PC-3 (cell line): Measurements from ENCODE around the gene MYOF. TPM values are rescaled to one million over a fixed set of nuclear protein-coding genes. Genes with fewer than 3 reads are reported as not detected.

Source experiments
- ATAC-seq: fragments of 200-7000 bp; cut with Tn5 transposase; 2 replicates; pipeline ENCODE4 v1.9.1; 2020; ENCODE audit warnings: mild to moderate bottlenecking, moderate library complexity
- BruUV-seq: library from RNA; stranded (reverse); fragments of 400-500 nt; replicated peaks from 2 replicates; lab custom pipeline; 2021; lab: Mats Ljungman, UMichigan
- CTCF ChIA-PET: fragments of 300-600 bp; sonication (Branson Sonifier 250); formaldehyde crosslinking; loops from one replicate; lab custom pipeline; 2022; ENCODE audit warnings: antibody characterized with exemption; lab: Charles Lee
- POLR2A ChIA-PET: fragments of 300-600 bp; sonication (Branson Sonifier 250); formaldehyde crosslinking; loops from one replicate; lab custom pipeline; 2022; ENCODE audit warnings: antibody characterized with exemption; ENCODE audit not compliant: unreplicated experiment; lab: Charles Lee
- DNase-seq: peaks from one replicate; pipeline ENCODE4 v3.0.0-alpha.2; 2015
- H2AFZ ChIP-seq: fragments of 300-600 bp; sonication (generic); 2 replicates; pipeline ENCODE4 v1.6.0; 2016; ENCODE audit warnings: antibody characterized with exemption, low read length
- H3F3A ChIP-seq: fragments of 300-600 bp; sonication (generic); one replicate; pipeline ENCODE4 v1.6.0; 2017; ENCODE audit warnings: antibody characterized with exemption, low read length, control low read depth, mild to moderate bottlenecking; ENCODE audit not compliant: unreplicated experiment
- H3K27ac ChIP-seq: fragments of 300-600 bp; sonication (generic); 2 replicates; pipeline ENCODE4 v1.5.1; 2016; ENCODE audit warnings: mild to moderate bottlenecking, low read length
- H3K27me3 ChIP-seq: fragments of 300-600 bp; sonication (generic); 2 replicates; pipeline ENCODE4 v1.6.1; 2016; ENCODE audit warnings: low read length, mixed read lengths
- H3K36me3 ChIP-seq: fragments of 300-600 bp; sonication (generic); 2 replicates; pipeline ENCODE4 v1.6.1; 2016; ENCODE audit warnings: low read depth, mixed run types, low read length, mixed read lengths
- H3K4me1 ChIP-seq: fragments of 300-600 bp; sonication (generic); 2 replicates; pipeline ENCODE4 v1.5.1; 2016; ENCODE audit warnings: low read length; ENCODE audit not compliant: insufficient read depth
- H3K4me2 ChIP-seq: fragments of 300-600 bp; sonication (generic); 2 replicates; pipeline ENCODE4 v1.6.0; 2016; ENCODE audit warnings: low read length
- H3K4me3 ChIP-seq: fragments of 300-600 bp; sonication (generic); 2 replicates; pipeline ENCODE4 v1.5.1; 2016; ENCODE audit warnings: mild to moderate bottlenecking, low read length, mixed read lengths
- H3K79me2 ChIP-seq: fragments of 300-600 bp; sonication (generic); 2 replicates; pipeline ENCODE4 v1.6.1; 2017; ENCODE audit warnings: low read length, mixed read lengths
- H3K9ac ChIP-seq: fragments of 300-600 bp; sonication (generic); 2 replicates; pipeline ENCODE4 v1.6.0; 2016; ENCODE audit warnings: mild to moderate bottlenecking, low read length
- H3K9me2 ChIP-seq: fragments of 300-600 bp; sonication (generic); replicated peaks from 2 replicates; pipeline ENCODE4 v1.6.1; 2016; ENCODE audit warnings: mixed run types, low read length, mixed read lengths
- H3K9me3 ChIP-seq: fragments of 300-600 bp; sonication (generic); 2 replicates; pipeline ENCODE4 v1.6.1; 2016; ENCODE audit warnings: low read length, mixed read lengths
- H4K20me1 ChIP-seq: fragments of 300-600 bp; sonication (generic); 2 replicates; pipeline ENCODE4 v1.6.1; 2016; ENCODE audit warnings: low read length, mixed read lengths
- EZH2 ChIP-seq: fragments of 300-600 bp; sonication (generic); IDR thresholded peaks from one replicate; pipeline ENCODE4 v1.6.1; 2017; ENCODE audit warnings: antibody characterized with exemption, mild to moderate bottlenecking, low read length; ENCODE audit not compliant: unreplicated experiment
- EZH2phosphoT487 ChIP-seq: fragments of 300-600 bp; sonication (generic); IDR thresholded peaks from 2 replicates; pipeline ENCODE4 v1.6.1; 2018; ENCODE audit warnings: mild to moderate bottlenecking, antibody characterized with exemption, low read length, borderline replicate concordance
- intact Hi-C: fragments of 100-400 bp; cut with micrococcal nuclease; formaldehyde crosslinking; loops from 2 replicates; pipeline ENCODE4 v1.9.0; 2023
- total RNA-seq: library from RNA; depleted of rRNA; stranded (reverse); fragments of >200 nt; gene quantifications from 2 replicates; pipeline ENCODE4 v1.2.3, GENCODE V29; 2014
- TF ChIP-seq, protein P1 (sequence below): fragments of 300-600 bp; sonication (generic); conservative IDR thresholded peaks from 2 replicates; pipeline ENCODE4 v1.5.1; 2017; ENCODE audit warnings: antibody characterized with exemption, low read depth, mild to moderate bottlenecking, low read length

Gene MYOF
- total RNA-seq, 1 experiment from 2014 or later = 174 TPM

DNA sequence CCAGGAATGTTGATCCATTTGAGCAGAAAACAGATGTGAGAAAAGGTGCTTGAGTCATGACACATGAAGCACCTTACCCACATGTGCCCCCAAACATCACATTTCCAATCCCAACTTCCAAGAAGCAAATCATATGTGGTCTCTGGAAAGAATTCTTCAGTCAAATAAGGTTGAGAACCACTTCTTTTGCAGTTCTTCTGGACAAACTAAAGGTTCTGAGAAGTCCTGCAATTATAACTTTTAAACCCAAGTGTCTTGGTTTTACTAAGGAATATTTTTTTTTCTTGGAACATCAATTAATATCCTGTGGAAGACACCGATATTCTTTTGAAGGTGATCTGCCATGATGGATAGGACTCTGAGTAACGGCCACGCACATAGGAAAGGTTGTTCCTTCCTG, 151.3 kb downstream of the MYOF start:
- BruUV-seq = no TSS peak
- H3K36me3 ChIP-seq = peaks cover 69% of the 10 kb centered on the region

DNA sequence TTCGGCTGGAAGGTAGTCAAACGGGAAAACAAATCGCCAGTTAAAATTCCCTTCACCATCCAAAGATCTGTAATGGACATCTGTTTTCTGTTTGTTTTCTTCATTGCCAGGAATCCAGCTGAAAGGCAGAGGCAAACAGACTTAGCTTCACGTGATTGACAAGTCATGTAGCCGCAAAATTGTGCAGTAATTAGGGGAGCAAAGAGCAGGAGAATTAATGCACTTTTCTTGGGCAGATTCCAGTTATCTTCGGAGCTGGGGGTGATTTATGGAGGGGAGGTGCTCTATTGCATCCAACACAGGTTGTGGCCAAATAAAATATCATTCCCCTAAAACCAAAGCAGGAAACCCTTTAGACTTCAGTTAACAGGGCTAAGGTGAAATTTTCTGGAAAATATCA, 162.2 kb downstream of the MYOF start:
- Histone ChIP-seq H3K4me3 (no peak overlapping the region), H3K36me3 (peaks cover 63% of the 10 kb centered on the region), H3K9me2 (no peaks in the 10 kb centered on the region), H3K4me2 (no peak overlapping the region), H3K4me1 (no peaks in the 10 kb centered on the region), H4K20me1 (no peaks in the 10 kb centered on the region), H3K9me3 (no peaks in the 10 kb centered on the region), H2AFZ (no peak overlapping the region), H3K27ac (no peak overlapping the region), H3K9ac (no peak overlapping the region), H3K27me3 (no peaks in the 10 kb centered on the region), H3F3A (no peaks in the 10 kb centered on the region), H3K79me2 (no peaks in the 10 kb centered on the region)
- intact Hi-C loops = no loop called here
- ATAC-seq (no peak), DNase-seq (no peak)
- no peak for TF ChIP-seq EZH2
- TF ChIP-seq, protein P1, sequence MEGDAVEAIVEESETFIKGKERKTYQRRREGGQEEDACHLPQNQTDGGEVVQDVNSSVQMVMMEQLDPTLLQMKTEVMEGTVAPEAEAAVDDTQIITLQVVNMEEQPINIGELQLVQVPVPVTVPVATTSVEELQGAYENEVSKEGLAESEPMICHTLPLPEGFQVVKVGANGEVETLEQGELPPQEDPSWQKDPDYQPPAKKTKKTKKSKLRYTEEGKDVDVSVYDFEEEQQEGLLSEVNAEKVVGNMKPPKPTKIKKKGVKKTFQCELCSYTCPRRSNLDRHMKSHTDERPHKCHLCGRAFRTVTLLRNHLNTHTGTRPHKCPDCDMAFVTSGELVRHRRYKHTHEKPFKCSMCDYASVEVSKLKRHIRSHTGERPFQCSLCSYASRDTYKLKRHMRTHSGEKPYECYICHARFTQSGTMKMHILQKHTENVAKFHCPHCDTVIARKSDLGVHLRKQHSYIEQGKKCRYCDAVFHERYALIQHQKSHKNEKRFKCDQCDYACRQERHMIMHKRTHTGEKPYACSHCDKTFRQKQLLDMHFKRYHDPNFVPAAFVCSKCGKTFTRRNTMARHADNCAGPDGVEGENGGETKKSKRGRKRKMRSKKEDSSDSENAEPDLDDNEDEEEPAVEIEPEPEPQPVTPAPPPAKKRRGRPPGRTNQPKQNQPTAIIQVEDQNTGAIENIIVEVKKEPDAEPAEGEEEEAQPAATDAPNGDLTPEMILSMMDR = no peak
- TF ChIP-seq EZH2phosphoT487 = no peak
- BruUV-seq = no TSS peak
- CTCF ChIA-PET = no interaction called here
- POLR2A ChIA-PET = no interaction called here

More for the DNA sequence above, 151.3 kb downstream of the MYOF start:
- H3F3A ChIP-seq = peaks cover 1% of the 10 kb centered on the region
- peaks cover 27% of the 10 kb centered on the region for H3K4me1 ChIP-seq
- H3K9ac ChIP-seq = no peak overlapping the region
- no peak overlapping the region for H2AFZ ChIP-seq
- no peak for ATAC-seq
- H3K4me3 ChIP-seq = no peak overlapping the region
- TF ChIP-seq, protein P1 = no peak
- TF ChIP-seq EZH2phosphoT487 = no peak
- no peak for TF ChIP-seq EZH2
- no peak overlapping the region for H3K27ac ChIP-seq
- ChIA-PET CTCF (no interaction called here), POLR2A (no interaction called here)
- H3K4me2 ChIP-seq = no peak overlapping the region
- intact Hi-C loops = no loop called here
- no peaks in the 10 kb centered on the region for H3K9me2 ChIP-seq
- H3K79me2 ChIP-seq = no peaks in the 10 kb centered on the region
- no peak for DNase-seq
- no peaks in the 10 kb centered on the region for H3K9me3 ChIP-seq
- H4K20me1 ChIP-seq = no peaks in the 10 kb centered on the region
- no peaks in the 10 kb centered on the region for H3K27me3 ChIP-seq

GRCh38 chr10:93319096-93319495, 163.0 kb downstream of the MYOF start:
- Histone ChIP-seq H3F3A (no peaks in the 10 kb centered on the region), H3K27ac (no peak overlapping the region), H3K4me1 (no peaks in the 10 kb centered on the region), H3K27me3 (no peaks in the 10 kb centered on the region), H3K9ac (no peak overlapping the region), H2AFZ (no peak overlapping the region), H3K4me2 (no peak overlapping the region), H3K4me3 (no peak overlapping the region), H3K79me2 (no peaks in the 10 kb centered on the region), H4K20me1 (no peaks in the 10 kb centered on the region), H3K36me3 (peaks cover 63% of the 10 kb centered on the region), H3K9me2 (no peaks in the 10 kb centered on the region), H3K9me3 (no peaks in the 10 kb centered on the region)
- ATAC-seq (no peak), DNase-seq (no peak)
- intact Hi-C loops = no loop called here
- CTCF ChIA-PET = no interaction called here
- POLR2A ChIA-PET = no interaction called here
- TF ChIP-seq, protein P1 = no peak
- TF ChIP-seq EZH2phosphoT487 (no peak), EZH2 (no peak)
- no TSS peak for BruUV-seq
